BLaER1 (cell line): ENCODE data around the gene KRTCAP2.
"Not testable (repeated sequence)": the region's sequence is repeated elsewhere in the genome, so short reads cannot be mapped to it uniquely, and the experiment has no call there.

Experiments
- H3K27ac ChIP-seq: shearing (Covaris generic); formaldehyde crosslinking; 2 replicates; pipeline ENCODE4 v1.8.1; 2022
- H3K27me3 ChIP-seq: shearing (Covaris generic); formaldehyde crosslinking; 2 replicates; pipeline ENCODE4 v1.8.1; 2022
- H3K36me3 ChIP-seq: shearing (Covaris generic); formaldehyde crosslinking; 2 replicates; pipeline ENCODE4 v1.8.1; 2022
- H3K4me1 ChIP-seq: shearing (Covaris generic); formaldehyde crosslinking; 2 replicates; pipeline ENCODE4 v1.8.1; 2022
- H3K4me2 ChIP-seq: shearing (Covaris generic); formaldehyde crosslinking; 2 replicates; pipeline ENCODE4 v1.8.1; 2022
- H3K4me3 ChIP-seq: shearing (Covaris generic); formaldehyde crosslinking; 2 replicates; pipeline ENCODE4 v1.8.1; 2022
- H3K9ac ChIP-seq: shearing (Covaris generic); formaldehyde crosslinking; 2 replicates; pipeline ENCODE4 v1.8.1; 2022
- H3K9me3 ChIP-seq: shearing (Covaris generic); formaldehyde crosslinking; 2 replicates; pipeline ENCODE4 v1.8.1; 2022
- H4K20me1 ChIP-seq: shearing (Covaris generic); formaldehyde crosslinking; 2 replicates; pipeline ENCODE4 v1.8.1; 2022
- Cebpa-rat ChIP-seq: shearing (Covaris generic); IDR thresholded peaks from 2 replicates; pipeline ENCODE4 v1.8.1; 2022

The KRTCAP2 gene

DNA sequence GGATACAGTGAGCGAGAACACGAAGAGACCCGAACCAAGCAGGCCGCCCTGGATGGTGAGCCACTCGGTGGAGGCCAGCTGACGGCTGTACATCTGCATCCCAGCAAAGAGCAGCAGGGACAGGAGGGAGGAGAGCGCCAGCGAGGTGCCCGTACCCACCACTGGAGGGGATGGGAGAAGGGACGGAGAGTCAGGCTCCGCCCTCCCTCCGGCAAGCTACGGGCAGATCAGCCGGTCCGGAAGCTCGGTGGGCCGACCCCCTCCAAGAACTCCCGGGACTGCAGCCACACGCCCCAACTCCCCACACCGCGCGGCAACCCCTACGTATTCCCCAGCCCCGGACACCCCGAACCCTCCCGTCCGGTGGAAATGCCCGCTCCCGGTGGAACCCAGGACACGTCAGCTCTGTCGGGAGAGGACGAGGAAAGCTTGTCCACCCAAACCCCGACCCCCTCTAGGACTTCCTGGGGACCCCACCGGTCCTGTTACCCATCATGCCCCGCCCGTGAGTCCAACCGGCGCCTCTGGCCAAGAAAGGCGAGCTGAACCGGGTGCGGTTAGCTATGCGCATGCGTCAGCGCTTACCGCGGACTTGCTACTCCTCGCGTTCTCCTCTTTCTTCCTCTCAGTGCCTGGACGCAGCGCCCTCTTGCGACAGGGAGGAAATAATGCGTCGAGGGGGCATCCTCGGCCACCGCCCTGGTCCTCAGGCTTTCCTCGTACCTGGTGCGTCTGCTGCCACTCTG is at the start of gene KRTCAP2:
Gene KRTCAP2, minus strand, starts transcription at position 573 of the 746 bp plus-strand sequence. Its CDS starts 80 bp downstream, at position 493.
- H3K4me2 ChIP-seq = peak within 1 kb of the TSS; percentile 99
- peaks cover 44% of the 10 kb centered on the region for H3K36me3 ChIP-seq
- TF ChIP-seq Cebpa-rat = no peak

DNA sequence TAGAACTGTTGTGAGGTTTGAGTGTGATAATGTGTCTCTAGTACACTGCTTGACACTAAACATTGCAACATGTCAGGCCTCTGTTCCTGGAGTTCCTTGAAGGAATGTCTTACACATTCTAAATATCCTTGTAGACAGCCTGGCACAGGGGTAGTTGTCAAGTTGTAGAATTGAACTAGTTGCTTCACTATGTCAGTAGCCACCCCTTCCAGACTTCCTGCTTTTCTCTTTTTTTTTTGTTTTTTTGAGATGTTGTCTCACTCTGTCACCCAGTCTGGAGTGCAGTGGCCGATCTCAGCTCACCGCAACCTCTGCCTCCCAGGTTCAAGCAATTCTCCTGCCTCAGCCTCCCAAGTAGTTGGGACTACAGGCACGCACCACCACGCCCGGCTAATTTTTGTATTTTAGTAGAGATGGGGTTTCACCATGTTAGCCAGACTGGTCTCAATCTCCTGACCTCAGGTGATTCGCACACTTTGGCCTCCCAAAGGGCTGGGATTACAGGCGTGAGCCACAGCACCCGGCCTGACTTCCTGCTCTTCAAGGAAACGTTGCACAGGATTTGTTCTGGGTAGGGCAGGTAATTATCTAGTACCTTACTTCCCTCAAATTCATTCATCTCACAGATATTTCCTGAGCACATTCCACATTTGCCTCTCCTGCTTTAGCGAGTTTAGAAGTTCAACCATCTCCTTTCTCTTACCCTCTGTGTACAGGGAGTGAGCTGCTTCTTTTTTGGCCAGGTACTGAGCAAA is 47.3 kb upstream of the KRTCAP2 start:
- not testable (repeated sequence) for H3K9ac ChIP-seq, H4K20me1 ChIP-seq, H3K27ac ChIP-seq, H3K27me3 ChIP-seq, H3K9me3 ChIP-seq, H3K4me2 ChIP-seq, H3K4me3 ChIP-seq
- H3K4me1 ChIP-seq = peaks cover 50% of the 10 kb centered on the region
- peaks cover 21% of the 10 kb centered on the region for H3K36me3 ChIP-seq

More for the DNA sequence above, at the start of gene KRTCAP2:
- H3K9me3 ChIP-seq = no peaks in the 10 kb centered on the region
- peaks cover 55% of the 10 kb centered on the region for H3K4me1 ChIP-seq
- H3K27me3 ChIP-seq = no peaks in the 10 kb centered on the region
- H4K20me1 ChIP-seq = peaks cover 7% of the 10 kb centered on the region; the same call in 1 of the 2 replicates
- H3K4me3 ChIP-seq = peak within 1 kb of the TSS; percentile 84
- peak within 1 kb of the TSS; percentile 90 for H3K9ac ChIP-seq
- H3K27ac ChIP-seq = peak within 1 kb of the TSS; percentile 92

- Histone ChIP-seq H3K36me3 (peaks cover 28% of the 10 kb centered on the region), H3K4me2 (no peak overlapping the region), H3K4me1 (peaks cover 43% of the 10 kb centered on the region), H4K20me1 (no peaks in the 10 kb centered on the region), H3K27ac (no peak overlapping the region), H3K9me3 (no peaks in the 10 kb centered on the region), H3K9ac (no peak overlapping the region), H3K27me3 (no peaks in the 10 kb centered on the region), H3K4me3 (no peak overlapping the region)
- no peak for TF ChIP-seq Cebpa-rat
These were observed 46.5 kb upstream of the KRTCAP2 start for GRCh38 chr1:155219592-155220031.

- no peaks in the 10 kb centered on the region for H4K20me1 ChIP-seq
- peaks cover 37% of the 10 kb centered on the region for H3K4me1 ChIP-seq
- no peaks in the 10 kb centered on the region for H3K27me3 ChIP-seq
- no peak for TF ChIP-seq Cebpa-rat
- no peak overlapping the region for H3K4me3 ChIP-seq
- no peak overlapping the region; the same call in 1 of the 2 replicates for H3K4me2 ChIP-seq
- H3K9me3 ChIP-seq = no peaks in the 10 kb centered on the region
- H3K36me3 ChIP-seq = peaks cover 29% of the 10 kb centered on the region
- no peak overlapping the region for H3K27ac ChIP-seq
- H3K9ac ChIP-seq = no peak overlapping the region
These were observed 45.9 kb upstream of the KRTCAP2 start for GRCh38 chr1:155218854-155219591.

DNA sequence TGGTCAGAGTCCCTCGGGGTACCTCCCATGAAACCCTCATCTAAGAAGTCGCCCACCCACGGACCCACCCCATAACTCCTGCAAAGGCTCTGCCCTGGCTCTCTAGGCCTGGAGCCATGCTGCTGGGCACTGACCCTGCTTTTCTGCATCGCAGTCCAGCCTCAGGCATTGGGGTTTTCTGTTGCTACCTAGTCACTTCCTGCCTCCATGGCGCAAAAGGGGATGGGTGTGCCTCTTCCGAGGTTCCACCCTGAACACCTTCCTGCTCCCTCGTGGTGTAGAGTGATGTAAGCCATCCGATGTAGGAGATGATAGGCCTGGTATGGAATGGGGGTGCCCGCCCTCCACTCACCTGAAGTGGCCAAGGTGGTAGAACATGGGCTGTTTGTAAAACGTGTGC is 41.6 kb upstream of the KRTCAP2 start:
- not testable (repeated sequence) for H4K20me1 ChIP-seq, H3K9ac ChIP-seq
- peaks cover 51% of the 10 kb centered on the region for H3K36me3 ChIP-seq

DNA sequence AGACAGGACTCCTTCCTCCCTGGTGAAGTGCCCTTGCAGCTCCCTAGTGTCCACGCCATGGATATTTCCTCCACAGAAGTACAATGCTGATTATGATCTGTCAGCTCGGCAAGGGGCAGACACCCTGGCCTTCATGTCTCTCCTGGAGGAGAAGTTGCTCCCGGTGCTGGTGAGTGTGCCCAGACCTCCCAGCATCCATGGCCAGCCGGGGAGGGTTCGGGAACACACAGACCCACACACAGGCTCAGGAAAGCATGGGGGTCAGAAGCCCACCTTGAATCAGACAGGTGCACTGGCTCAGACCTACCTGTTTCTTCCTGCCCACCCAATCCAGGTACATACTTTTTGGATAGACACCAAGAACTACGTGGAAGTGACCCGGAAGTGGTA is 38.9 kb upstream of the KRTCAP2 start:
- H3K4me2 ChIP-seq, H3K9ac ChIP-seq, H4K20me1 ChIP-seq, H3K27ac ChIP-seq, H3K27me3 ChIP-seq, H3K9me3 ChIP-seq, H3K4me3 ChIP-seq: not testable (repeated sequence)
- H3K36me3 ChIP-seq = peaks cover 45% of the 10 kb centered on the region
- H3K4me1 ChIP-seq = peaks cover 28% of the 10 kb centered on the region

More for the DNA sequence above, 41.6 kb upstream of the KRTCAP2 start:
- H3K27me3 ChIP-seq, H3K9me3 ChIP-seq, H3K4me3 ChIP-seq, H3K4me2 ChIP-seq, H3K27ac ChIP-seq: not testable (repeated sequence)
- H3K4me1 ChIP-seq = peaks cover 17% of the 10 kb centered on the region

- H3K9me3 ChIP-seq, H3K27me3 ChIP-seq, H3K9ac ChIP-seq, H3K4me3 ChIP-seq, H3K4me2 ChIP-seq, H3K27ac ChIP-seq, H4K20me1 ChIP-seq: not testable (repeated sequence)
- peaks cover 34% of the 10 kb centered on the region for H3K4me1 ChIP-seq
- H3K36me3 ChIP-seq = peaks cover 42% of the 10 kb centered on the region
These were observed 38.4 kb upstream of the KRTCAP2 start for GRCh38 chr1:155211381-155212050.

GRCh38 chr1:155210314-155211104 is 37.4 kb upstream of the KRTCAP2 start:
- no peak for TF ChIP-seq Cebpa-rat
- no peak overlapping the region for H3K27ac ChIP-seq
- peak overlapping the region; percentile 99 for H3K4me2 ChIP-seq
- peaks cover 42% of the 10 kb centered on the region for H3K4me1 ChIP-seq
- no peak overlapping the region for H3K9ac ChIP-seq
- H3K4me3 ChIP-seq = no peak overlapping the region
- no peaks in the 10 kb centered on the region for H3K27me3 ChIP-seq
- no peaks in the 10 kb centered on the region for H4K20me1 ChIP-seq
- no peaks in the 10 kb centered on the region for H3K9me3 ChIP-seq
- peaks cover 32% of the 10 kb centered on the region for H3K36me3 ChIP-seq

DNA sequence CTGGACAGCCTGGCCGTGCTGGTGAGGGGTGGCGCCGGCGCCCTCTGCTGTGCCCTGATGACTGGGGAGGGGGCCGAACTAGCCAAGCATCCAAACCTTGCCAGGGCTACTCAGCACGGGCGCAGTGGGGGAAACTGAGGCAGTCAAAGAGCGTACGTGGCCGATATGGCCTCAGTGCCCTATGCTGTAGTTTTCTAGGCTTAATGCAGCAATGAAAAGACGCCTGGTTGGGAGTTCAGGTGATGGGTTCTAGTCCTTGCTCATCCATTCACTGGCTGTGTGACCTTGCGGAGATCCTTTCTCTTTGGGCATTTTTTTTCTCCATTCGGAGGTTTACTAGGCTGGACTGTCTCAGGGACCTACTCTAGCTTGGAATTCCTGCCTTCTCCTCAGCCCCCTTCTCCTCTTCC is 36.2 kb upstream of the KRTCAP2 start:
- Histone ChIP-seq H3K9ac (peak overlapping the region; percentile 86), H3K27me3 (no peaks in the 10 kb centered on the region), H3K4me2 (peak overlapping the region; percentile 99)

More for the DNA sequence above, 36.2 kb upstream of the KRTCAP2 start:
- no peak for TF ChIP-seq Cebpa-rat
- Histone ChIP-seq H4K20me1 (no peaks in the 10 kb centered on the region), H3K36me3 (peaks cover 23% of the 10 kb centered on the region), H3K27ac (peak overlapping the region; percentile 95), H3K4me1 (peaks cover 42% of the 10 kb centered on the region), H3K4me3 (peak overlapping the region; percentile 94), H3K9me3 (no peaks in the 10 kb centered on the region)
